Hematopoietic multipotent progenitor cell treated with erythropoietin and hydrocortisone succinate and interleukin-3 and kit ligand, for 17 days (in vitro differentiated cells): ENCODE data around the gene ANKRD13B.

ENCODE experiments used
- DNase-seq: peaks from one replicate; pipeline ENCODE4 v3.0.0-alpha.2; 2015; ENCODE audit warnings: low spot score

The ANKRD13B gene

GRCh38 chr17:29616300-29617048 lies 23.5 kb downstream of the ANKRD13B start:
- DNase-seq = no peak

- peak; percentile 17 for DNase-seq
These were observed 24.2 kb downstream of the ANKRD13B start for GRCh38 chr17:29617125-29617480.

- DNase-seq = peak; percentile 48
These were observed 24.7 kb downstream of the ANKRD13B start for GRCh38 chr17:29617481-29618271.

GRCh38 chr17:29618272-29619065 lies 25.5 kb downstream of the ANKRD13B start:
- no peak for DNase-seq

GRCh38 chr17:29619251-29619650 lies 26.3 kb downstream of the ANKRD13B start:
- DNase-seq = no peak

GRCh38 chr17:29620271-29620670 lies 27.3 kb downstream of the ANKRD13B start:
- no peak for DNase-seq

GRCh38 chr17:29620779-29621500 lies 28.0 kb downstream of the ANKRD13B start:
- DNase-seq = no peak

GRCh38 chr17:29621751-29622194 lies 28.8 kb downstream of the ANKRD13B start:
- DNase-seq = no peak

- DNase-seq = peak; percentile 16
These were observed 29.7 kb downstream of the ANKRD13B start, which contains the start of gene CORO6 for GRCh38 chr17:29622337-29623282. Gene CORO6, minus strand, starts transcription at chr17:29622912. Its CDS starts 1,491 bp downstream, at chr17:29621421.

- no peak for DNase-seq
These were observed 30.3 kb downstream of the ANKRD13B start for GRCh38 chr17:29623283-29623647.

- DNase-seq = no peak
These were observed 31.7 kb downstream of the ANKRD13B start for GRCh38 chr17:29624586-29624985.

GRCh38 chr17:29625037-29625750 lies 32.3 kb downstream of the ANKRD13B start:
- no peak for DNase-seq

GRCh38 chr17:29627951-29628350 lies 35.0 kb downstream of the ANKRD13B start:
- no peak for DNase-seq

GRCh38 chr17:29628644-29629043 lies 35.7 kb downstream of the ANKRD13B start:
- no peak for DNase-seq

GRCh38 chr17:29629839-29630238 lies 36.9 kb downstream of the ANKRD13B start:
- no peak for DNase-seq

GRCh38 chr17:29630630-29631193 lies 37.8 kb downstream of the ANKRD13B start:
- DNase-seq = no peak

GRCh38 chr17:29633886-29634285 lies 41.0 kb downstream of the ANKRD13B start:
- DNase-seq = no peak

GRCh38 chr17:29640413-29640812 lies 47.5 kb downstream of the ANKRD13B start:
- DNase-seq = no peak

GRCh38 chr17:29640981-29641642 lies 48.2 kb downstream of the ANKRD13B start:
- DNase-seq = no peak
